SK-N-SH treated with all-trans-retinoic acid at 6 μM for 48 hours (cell line): Measurements from ENCODE around the gene SMG9.

ENCODE experiments used
- ATAC-seq: fragments of 200-7000 bp; cut with Tn5 transposase; 3 replicates; pipeline ENCODE4 v1.9.1; 2020; ENCODE audit warnings: mild to moderate bottlenecking, moderate library complexity
- ARNTL ChIP-seq: fragments of 450-650 bp; formaldehyde crosslinking; IDR thresholded peaks from 2 replicates; pipeline ENCODE4 v1.5.0; 2020; ENCODE audit warnings: low read depth, mild to moderate bottlenecking, moderate library complexity, borderline replicate concordance
- BACH2 ChIP-seq: fragments of 250-450 bp; sonication (Bioruptor Pico); IDR thresholded peaks from 2 replicates; pipeline ENCODE4 v1.9.0; 2021; ENCODE audit warnings: mild to moderate bottlenecking, borderline replicate concordance
- CSDC2 ChIP-seq: fragments of 250-450 bp; sonication (Bioruptor Pico); IDR thresholded peaks from 2 replicates; pipeline ENCODE4 v1.5.0; 2020; ENCODE audit warnings: mild to moderate bottlenecking, moderate library complexity
- CSRNP3 ChIP-seq: fragments of 250-450 bp; sonication (Bioruptor Pico); IDR thresholded peaks from 2 replicates; pipeline ENCODE4 v1.5.1; 2021; ENCODE audit warnings: mild to moderate bottlenecking, moderate library complexity
- ESRRG ChIP-seq: fragments of 250-450 bp; sonication (Bioruptor Pico); IDR thresholded peaks from 2 replicates; pipeline ENCODE4 v1.6.1; 2021; ENCODE audit warnings: mild to moderate bottlenecking
- GLIS3 ChIP-seq: fragments of 250-450 bp; sonication (Bioruptor Pico); IDR thresholded peaks from 2 replicates; pipeline ENCODE4 v1.5.0; 2020; ENCODE audit warnings: mild to moderate bottlenecking, moderate library complexity
- ISL1 ChIP-seq: fragments of 250-450 bp; sonication (Bioruptor Pico); IDR thresholded peaks from 2 replicates; pipeline ENCODE4 v2.1.2; 2022; ENCODE audit warnings: mild to moderate bottlenecking, moderate library complexity
- OSR1 ChIP-seq: fragments of 250-450 bp; sonication (Bioruptor Pico); IDR thresholded peaks from 2 replicates; pipeline ENCODE4 v1.8.0; 2022; ENCODE audit warnings: moderate library complexity, mild to moderate bottlenecking, inconsistent platforms
- PATZ1 ChIP-seq: fragments of 250-450 bp; sonication (Bioruptor Pico); IDR thresholded peaks from 2 replicates; pipeline ENCODE4 v1.8.0; 2020; ENCODE audit warnings: mild to moderate bottlenecking, moderate library complexity, borderline replicate concordance
- POU6F1 ChIP-seq: fragments of 250-450 bp; sonication (Bioruptor Pico); IDR thresholded peaks from 2 replicates; pipeline ENCODE4 v1.8.0; 2021; ENCODE audit warnings: low read depth, mild to moderate bottlenecking, moderate library complexity, borderline replicate concordance
- PPARA ChIP-seq: fragments of 250-450 bp; sonication (Bioruptor Pico); IDR thresholded peaks from 2 replicates; pipeline ENCODE4 v1.5.0; 2020; ENCODE audit warnings: mild to moderate bottlenecking, borderline replicate concordance
- RARB ChIP-seq: fragments of 250-450 bp; sonication (Bioruptor Pico); IDR thresholded peaks from 2 replicates; pipeline ENCODE4 v1.8.0; 2021; ENCODE audit warnings: mild to moderate bottlenecking, moderate library complexity
- TCF4 ChIP-seq: fragments of 250-450 bp; sonication (Bioruptor Pico); IDR thresholded peaks from 2 replicates; pipeline ENCODE4 v1.8.0; 2021; ENCODE audit warnings: mild to moderate bottlenecking, moderate library complexity, borderline replicate concordance
- TOX ChIP-seq: fragments of 250-450 bp; sonication (Bioruptor Pico); IDR thresholded peaks from 2 replicates; pipeline ENCODE4 v1.8.0; 2021; ENCODE audit warnings: mild to moderate bottlenecking, moderate library complexity, borderline replicate concordance
- TSHZ2 ChIP-seq: fragments of 250-450 bp; sonication (Bioruptor Pico); IDR thresholded peaks from 2 replicates; pipeline ENCODE4 v1.5.0; 2020; ENCODE audit warnings: mild to moderate bottlenecking, moderate library complexity
- ZC3H10 ChIP-seq: fragments of 250-450 bp; sonication (Bioruptor Pico); IDR thresholded peaks from 2 replicates; pipeline ENCODE4 v1.5.1; 2021; ENCODE audit warnings: mild to moderate bottlenecking, moderate library complexity
- ZFP3 ChIP-seq: fragments of 250-450 bp; sonication (Bioruptor Pico); IDR thresholded peaks from 2 replicates; pipeline ENCODE4 v1.5.0; 2020; ENCODE audit warnings: mild to moderate bottlenecking, moderate library complexity
- ZFP30 ChIP-seq: fragments of 450-650 bp; formaldehyde crosslinking; IDR thresholded peaks from 2 replicates; pipeline ENCODE4 v1.5.0; 2022; ENCODE audit warnings: mild to moderate bottlenecking, moderate library complexity
- ZNF565 ChIP-seq: fragments of 450-650 bp; formaldehyde crosslinking; conservative IDR thresholded peaks from 2 replicates; pipeline ENCODE4 v1.5.0; 2020; ENCODE audit warnings: low read depth, mild to moderate bottlenecking, moderate library complexity
- ZNF70 ChIP-seq: fragments of 450-650 bp; formaldehyde crosslinking; IDR thresholded peaks from 2 replicates; pipeline ENCODE4 v1.5.0; 2020; ENCODE audit warnings: mild to moderate bottlenecking, moderate library complexity
- ZNF8 ChIP-seq: fragments of 450-650 bp; formaldehyde crosslinking; IDR thresholded peaks from 2 replicates; pipeline ENCODE4 v1.5.0; 2020; ENCODE audit warnings: mild to moderate bottlenecking, moderate library complexity

Gene SMG9

GRCh38 chr19:43762814-43763213 is 8.1 kb upstream of the SMG9 start:
- no peak for ATAC-seq
- no peak for TF ChIP-seq ZNF70 (CRISPR knock-in tag)

- no peak for TF ChIP-seq ARNTL (CRISPR knock-in tag)
- no peak for TF ChIP-seq PATZ1 (CRISPR knock-in tag)
- no peak for TF ChIP-seq RARB
- no peak for TF ChIP-seq CSRNP3
- TF ChIP-seq ZFP3 = no peak
- TF ChIP-seq ZFP30 (CRISPR knock-in tag) = no peak
- TF ChIP-seq ZNF70 (CRISPR knock-in tag) = no peak
- no peak for TF ChIP-seq ESRRG (CRISPR knock-in tag)
- ATAC-seq = no peak
These were observed 6.2 kb upstream of the SMG9 start for GRCh38 chr19:43760941-43761340.

GRCh38 chr19:43759515-43759914 is 4.8 kb upstream of the SMG9 start:
- ATAC-seq = peak; percentile 32
- TF ChIP-seq CSDC2 (CRISPR knock-in tag) (no peak), ZFP30 (CRISPR knock-in tag) (no peak), ARNTL (CRISPR knock-in tag) (no peak)

- peak; percentile 38 for ATAC-seq
- TF ChIP-seq ZC3H10 (CRISPR knock-in tag) (no peak), BACH2 (no peak), ZNF565 (CRISPR knock-in tag) (no peak), TSHZ2 (CRISPR knock-in tag) (no peak), TOX (no peak), RARB (no peak), CSDC2 (CRISPR knock-in tag) (no peak), ARNTL (CRISPR knock-in tag) (no peak), PATZ1 (CRISPR knock-in tag) (no peak), OSR1 (CRISPR knock-in tag) (no peak), TCF4 (CRISPR knock-in tag) (no peak), ZNF8 (CRISPR knock-in tag) (no peak), POU6F1 (no peak), ISL1 (CRISPR knock-in tag) (no peak), CSRNP3 (no peak), GLIS3 (no peak), PPARA (CRISPR knock-in tag) (no peak)
- TF ChIP-seq, all 23 proteins: peak for 0
These were observed 567 bp upstream of the SMG9 start for GRCh38 chr19:43755256-43755801.
